ENCODE results near the gene CHD9. TPM values are rescaled to one million over a fixed set of nuclear protein-coding genes. Genes with fewer than 3 reads are reported as not detected.

The CHD9 gene
- total RNA-seq, 6 experiments from 2014 or later: 19.8 to 44.3 (median 30.2) TPM

DNA sequence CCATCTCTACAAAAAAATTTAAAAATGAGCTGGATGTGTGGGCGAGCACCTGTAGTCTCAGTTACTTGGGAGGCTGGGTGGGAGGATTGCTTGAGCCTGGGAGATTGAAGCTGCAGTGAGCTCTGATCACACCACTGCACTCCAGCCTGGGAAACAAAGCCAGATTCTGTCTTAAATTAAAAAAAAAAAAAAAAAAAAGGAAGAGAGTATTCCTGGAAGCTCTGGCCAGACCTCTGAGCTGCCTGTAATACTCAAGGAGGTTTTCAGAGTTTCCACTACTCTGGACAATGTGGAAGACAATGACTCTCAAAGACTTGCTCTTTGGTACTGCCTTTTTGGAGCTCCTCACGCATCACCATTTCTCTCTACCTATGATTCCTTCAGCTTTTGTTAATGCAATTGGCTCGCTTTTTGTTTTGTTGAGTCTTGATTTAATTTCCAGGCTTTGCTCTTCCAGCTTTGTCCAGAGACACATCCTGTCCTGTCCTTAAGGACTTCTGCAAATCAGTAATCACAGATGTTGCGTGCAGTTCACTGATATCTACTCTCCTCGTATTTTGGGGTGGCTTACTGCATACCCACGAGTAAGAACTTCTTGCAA lies 10.8 kb downstream of the CHD9 start:
- no peak overlapping the region for H3K4me3 ChIP-seq

DNA sequence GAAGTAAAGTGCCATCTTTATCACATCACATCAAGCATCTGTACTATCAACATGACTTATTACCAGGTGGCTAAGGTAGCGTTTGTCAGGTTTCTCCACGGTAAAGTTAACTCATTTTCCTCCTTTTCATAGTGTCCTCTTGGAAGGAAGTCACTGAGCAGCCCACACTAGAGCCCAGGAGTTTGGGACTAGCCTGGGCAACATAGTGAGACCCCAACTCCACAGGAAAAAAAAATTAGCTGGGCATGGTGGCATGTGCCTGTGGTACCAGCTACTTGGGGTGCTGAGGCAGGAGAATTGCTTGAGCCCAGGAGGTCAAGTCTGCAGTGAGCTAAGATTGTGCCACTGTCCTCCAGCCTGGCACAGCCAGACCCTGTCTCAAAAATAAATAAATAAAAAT lies 12.9 kb downstream of the CHD9 start:
- Histone ChIP-seq H3K4me3 (no peak overlapping the region), H3K36me3 (peaks cover 0 to 7% (median 0%) of the 10 kb centered on the region in 4 donors), H3K27ac (no peak overlapping the region), H3K27me3 (no peaks in the 10 kb centered on the region), H3K4me1 (peaks cover 0 to 27% (median 5%) of the 10 kb centered on the region in 4 donors), H3K9me3 (no peaks in the 10 kb centered on the region)
- 62% methylated on average over 2 of the region's 2 CpGs for WGBS (ENCODE audit: insufficient coverage, low coverage, low lambda C conversion rate, missing lambda C conversion rate)
- ATAC-seq (no peak), DNase-seq (no peak)
- TF ChIP-seq POLR2A (IDR thresholded peaks at IDR 0.05): no peak
- TF ChIP-seq, protein P1, sequence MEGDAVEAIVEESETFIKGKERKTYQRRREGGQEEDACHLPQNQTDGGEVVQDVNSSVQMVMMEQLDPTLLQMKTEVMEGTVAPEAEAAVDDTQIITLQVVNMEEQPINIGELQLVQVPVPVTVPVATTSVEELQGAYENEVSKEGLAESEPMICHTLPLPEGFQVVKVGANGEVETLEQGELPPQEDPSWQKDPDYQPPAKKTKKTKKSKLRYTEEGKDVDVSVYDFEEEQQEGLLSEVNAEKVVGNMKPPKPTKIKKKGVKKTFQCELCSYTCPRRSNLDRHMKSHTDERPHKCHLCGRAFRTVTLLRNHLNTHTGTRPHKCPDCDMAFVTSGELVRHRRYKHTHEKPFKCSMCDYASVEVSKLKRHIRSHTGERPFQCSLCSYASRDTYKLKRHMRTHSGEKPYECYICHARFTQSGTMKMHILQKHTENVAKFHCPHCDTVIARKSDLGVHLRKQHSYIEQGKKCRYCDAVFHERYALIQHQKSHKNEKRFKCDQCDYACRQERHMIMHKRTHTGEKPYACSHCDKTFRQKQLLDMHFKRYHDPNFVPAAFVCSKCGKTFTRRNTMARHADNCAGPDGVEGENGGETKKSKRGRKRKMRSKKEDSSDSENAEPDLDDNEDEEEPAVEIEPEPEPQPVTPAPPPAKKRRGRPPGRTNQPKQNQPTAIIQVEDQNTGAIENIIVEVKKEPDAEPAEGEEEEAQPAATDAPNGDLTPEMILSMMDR (IDR thresholded peaks at IDR 0.05): no peak
- intact Hi-C loops (cut with DNase I): no loop called here

More for the DNA sequence above, 10.8 kb downstream of the CHD9 start:
- Histone ChIP-seq H3K9me3 (no peaks in the 10 kb centered on the region), H3K36me3 (peaks cover 0 to 7% (median 0%) of the 10 kb centered on the region in 4 donors), H3K4me1 (peaks cover 0 to 31% (median 8%) of the 10 kb centered on the region in 4 donors), H3K27me3 (no peaks in the 10 kb centered on the region), H3K27ac (no peak overlapping the region)
- 65% methylated on average over 6 of the region's 6 CpGs for WGBS (ENCODE audit: insufficient coverage, low coverage, low lambda C conversion rate, missing lambda C conversion rate)
- peak in 2 of 4 donors; percentile 14 to 17 for ATAC-seq
- intact Hi-C loops (cut with DNase I): no loop called here
- TF ChIP-seq, protein P1 (IDR thresholded peaks at IDR 0.05): no peak
- no peak for TF ChIP-seq POLR2A (IDR thresholded peaks at IDR 0.05)
- DNase-seq: no peak

DNA sequence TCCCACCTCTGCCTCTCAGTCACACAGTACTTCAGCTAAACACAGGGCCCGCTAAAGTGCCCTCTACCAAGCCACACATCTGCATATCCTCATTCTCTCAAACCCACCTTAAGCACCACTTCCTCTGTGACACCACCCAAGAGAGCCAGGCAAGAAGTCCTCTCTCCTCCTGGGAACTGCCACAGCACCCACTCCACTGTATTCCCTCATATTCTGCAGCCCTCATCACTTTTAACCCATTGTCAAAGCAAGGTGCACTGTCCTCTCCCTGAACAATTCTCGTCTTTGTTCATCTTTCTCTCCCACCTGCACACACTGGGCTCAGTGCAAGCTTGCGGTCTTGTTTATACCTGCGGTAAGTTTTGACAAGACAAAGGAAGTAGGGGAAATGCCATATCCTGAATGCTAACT lies 13.6 kb downstream of the CHD9 start:
- intact Hi-C loops (cut with DNase I): no loop called here
- Histone ChIP-seq H3K4me1 (peaks cover 0 to 26% (median 5%) of the 10 kb centered on the region in 4 donors), H3K9me3 (no peaks in the 10 kb centered on the region), H3K27ac (no peak overlapping the region), H3K27me3 (no peaks in the 10 kb centered on the region), H3K36me3 (peaks cover 0 to 7% (median 0%) of the 10 kb centered on the region in 4 donors), H3K4me3 (no peak overlapping the region)
- TF ChIP-seq POLR2A (IDR thresholded peaks at IDR 0.05): no peak
- TF ChIP-seq, protein P1 (IDR thresholded peaks at IDR 0.05): no peak
- WGBS (ENCODE audit: insufficient coverage, low coverage, low lambda C conversion rate, missing lambda C conversion rate): 63% methylated on average over 4 of the region's 4 CpGs
- ATAC-seq: no peak
- DNase-seq: no peak

DNA sequence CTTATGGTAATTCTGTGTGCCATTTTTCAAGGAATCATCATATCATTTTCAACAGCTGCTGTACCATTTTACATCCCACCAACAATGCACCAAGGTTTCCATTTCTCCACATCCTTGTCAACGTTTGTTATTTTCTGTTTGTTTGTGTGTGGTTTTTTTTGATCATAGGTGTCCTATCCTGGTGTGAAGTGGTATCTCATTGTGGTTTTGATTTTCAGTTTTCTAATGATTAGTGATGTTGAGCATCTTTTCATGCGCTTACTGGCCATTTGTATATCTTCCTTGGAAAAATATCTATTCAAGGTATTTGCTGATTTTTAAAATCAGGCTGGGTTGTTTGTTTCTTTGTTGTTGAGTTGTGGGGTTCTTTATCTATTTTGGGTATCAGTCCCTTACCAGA lies 15.0 kb downstream of the CHD9 start:
- 75% methylated on average over 2 of the region's 2 CpGs for WGBS (ENCODE audit: insufficient coverage, low coverage, low lambda C conversion rate, missing lambda C conversion rate)
- intact Hi-C loops (cut with DNase I): no loop called here
- Histone ChIP-seq H3K27me3 (no peaks in the 10 kb centered on the region), H3K36me3 (peaks cover 0 to 7% (median 0%) of the 10 kb centered on the region in 4 donors), H3K4me1 (peaks cover 0 to 26% (median 5%) of the 10 kb centered on the region in 4 donors), H3K27ac (no peak overlapping the region), H3K9me3 (no peaks in the 10 kb centered on the region), H3K4me3 (no peak overlapping the region)
- no peak for TF ChIP-seq POLR2A (IDR thresholded peaks at IDR 0.05)
- TF ChIP-seq, protein P1 (IDR thresholded peaks at IDR 0.05): no peak
- DNase-seq (no peak), ATAC-seq (no peak)
